ENCODE data around the gene COX6B2.

The COX6B2 gene

GRCh38 chr19:55362990-55363716, 8.6 kb upstream of the COX6B2 start, which contains the start of gene GARIN5B:
Gene GARIN5B (minus strand): TSS chr19:55363260. CDS start chr19:55363066, 194 bp downstream.
- in situ Hi-C loops (cut with MboI; ENCODE audit: low sequenced_read_pairs) = no loop called here

GRCh38 chr19:55362174-55362989, 7.9 kb upstream of the COX6B2 start:
- in situ Hi-C loops (cut with MboI; ENCODE audit: low sequenced_read_pairs) = no loop called here

GRCh38 chr19:55360902-55361301, 6.4 kb upstream of the COX6B2 start:
- in situ Hi-C loops (cut with MboI; ENCODE audit: low sequenced_read_pairs) = no loop called here

- in situ Hi-C loops (cut with MboI; ENCODE audit: low sequenced_read_pairs) = no loop called here
Measured at GRCh38 chr19:55358943-55359908, 4.7 kb upstream of the COX6B2 start.

DNA sequence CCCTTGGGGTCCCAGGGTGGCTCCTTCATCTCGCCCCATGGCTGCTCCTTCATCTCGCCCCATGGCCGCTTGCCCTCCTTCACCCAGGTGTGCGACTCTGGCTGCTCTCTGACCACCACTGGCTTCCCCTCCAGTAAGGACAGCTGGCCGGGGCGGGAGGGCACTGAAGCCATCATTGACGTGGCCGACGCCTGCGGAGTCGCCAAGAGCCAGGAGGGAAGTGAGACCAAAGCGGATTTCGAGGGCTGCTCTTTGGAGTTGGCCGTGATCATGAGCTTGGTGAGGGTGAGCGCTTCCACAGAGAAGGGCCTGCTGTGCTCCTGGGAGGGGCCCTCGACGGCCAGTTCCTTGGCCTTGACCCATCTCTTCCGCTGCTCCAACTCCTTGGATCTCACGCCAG, 4.0 kb upstream of the COX6B2 start:
- in situ Hi-C loops (cut with MboI; ENCODE audit: low sequenced_read_pairs) = no loop called here

DNA sequence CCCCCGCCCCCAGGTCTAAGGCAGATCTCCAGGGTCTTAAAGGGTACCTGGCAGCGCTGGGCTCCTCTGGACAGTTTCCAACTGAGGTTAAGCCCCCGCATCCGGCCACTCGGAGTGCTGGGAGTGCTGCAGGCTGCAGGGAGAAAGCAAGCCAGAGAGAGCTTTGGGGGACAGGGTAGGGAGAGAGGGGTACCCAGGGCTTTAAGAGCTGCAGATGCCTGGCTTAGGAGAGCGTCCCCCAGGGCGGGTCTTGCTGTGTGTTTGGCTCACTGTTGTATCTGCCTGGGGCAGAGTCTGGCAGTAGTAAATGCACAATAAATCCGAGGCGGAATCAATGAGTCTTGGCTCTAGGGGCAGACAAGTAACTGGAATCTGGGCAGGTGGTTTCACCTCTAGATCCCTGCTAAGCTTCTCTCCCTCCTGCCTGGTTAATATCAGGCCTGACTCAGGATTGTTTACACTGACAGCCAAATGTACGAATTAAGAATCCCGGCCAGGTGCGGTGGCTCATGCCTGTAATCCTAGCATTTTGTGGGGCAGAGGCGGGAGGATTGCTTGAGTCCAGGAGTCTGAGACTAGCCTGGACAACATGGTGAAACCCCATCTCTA, 798 bp upstream of the COX6B2 start:
- in situ Hi-C loops (cut with MboI; ENCODE audit: low sequenced_read_pairs) = no loop called here

GRCh38 chr19:55353803-55354697, 469 bp downstream of the COX6B2 start:
- in situ Hi-C loops (cut with MboI; ENCODE audit: low sequenced_read_pairs) = no loop called here

GRCh38 chr19:55353356-55353802, 1.1 kb downstream of the COX6B2 start:
- in situ Hi-C loops (cut with MboI; ENCODE audit: low sequenced_read_pairs) = no loop called here

DNA sequence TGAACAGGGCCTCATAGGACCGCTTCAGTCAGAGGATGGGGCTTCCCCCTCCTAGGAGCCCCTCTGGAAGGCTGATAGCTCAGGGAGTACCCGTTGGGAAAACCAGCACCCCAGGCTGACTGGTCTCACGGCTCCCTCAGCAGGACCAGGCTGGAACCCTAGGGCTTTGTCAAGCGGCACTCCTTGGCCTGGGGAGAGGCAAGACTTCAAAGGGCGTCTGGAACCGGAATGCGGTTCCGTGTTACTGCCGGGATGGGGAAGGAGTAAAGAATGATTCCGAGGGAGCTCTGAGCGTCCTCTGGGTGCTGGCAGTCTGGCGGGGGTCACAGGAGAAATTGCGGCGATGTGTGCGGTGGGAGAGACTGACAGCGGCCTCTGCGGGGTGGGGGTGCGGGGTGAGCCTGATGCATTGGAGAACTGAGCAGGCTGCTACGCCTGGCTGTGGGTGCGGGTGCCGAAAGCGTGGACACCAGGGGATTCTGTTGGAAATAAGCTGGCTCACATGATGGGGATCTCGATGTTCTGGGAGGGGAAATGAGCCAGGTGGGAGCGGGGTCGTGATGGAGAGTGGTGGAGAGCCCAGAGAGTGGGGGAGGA, 1.9 kb downstream of the COX6B2 start:
- in situ Hi-C loops (cut with MboI; ENCODE audit: low sequenced_read_pairs) = no loop called here

GRCh38 chr19:55352040-55352439, 2.5 kb downstream of the COX6B2 start:
- in situ Hi-C loops (cut with MboI; ENCODE audit: low sequenced_read_pairs) = no loop called here

DNA sequence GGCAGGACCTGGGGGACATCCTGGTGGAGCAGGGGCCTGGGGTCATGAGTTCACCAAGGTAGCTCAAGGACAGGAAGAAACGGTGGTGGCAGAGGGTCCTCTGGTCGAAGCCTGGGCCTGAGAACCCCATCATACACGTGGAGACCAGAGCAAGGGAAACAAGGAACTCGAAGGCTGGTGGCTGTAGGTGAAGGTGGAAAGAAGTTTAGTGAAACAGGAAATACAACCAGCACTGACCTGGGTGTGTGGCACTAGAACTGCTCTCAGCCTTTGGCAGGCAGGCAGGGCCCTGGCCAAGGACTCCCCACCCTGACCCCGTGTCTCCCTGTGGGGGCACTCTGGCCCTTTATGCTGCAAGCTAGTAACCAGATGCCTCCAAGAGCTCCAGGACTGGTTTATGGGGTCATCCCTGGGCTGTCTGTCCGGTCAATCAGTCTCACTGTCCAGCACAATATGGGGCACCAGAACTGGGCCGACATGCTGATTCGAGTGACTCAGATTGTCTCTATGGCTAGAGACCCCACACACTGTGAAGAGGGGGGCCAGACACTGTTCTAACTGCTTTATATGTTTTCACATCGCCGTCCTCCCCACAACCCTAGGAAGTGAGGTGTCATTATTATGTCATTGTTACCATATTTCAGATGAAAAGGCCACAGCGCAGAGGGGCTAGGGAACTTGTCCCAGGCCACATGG, 3.8 kb downstream of the COX6B2 start:
- in situ Hi-C loops (cut with MboI; ENCODE audit: low sequenced_read_pairs) = no loop called here

DNA sequence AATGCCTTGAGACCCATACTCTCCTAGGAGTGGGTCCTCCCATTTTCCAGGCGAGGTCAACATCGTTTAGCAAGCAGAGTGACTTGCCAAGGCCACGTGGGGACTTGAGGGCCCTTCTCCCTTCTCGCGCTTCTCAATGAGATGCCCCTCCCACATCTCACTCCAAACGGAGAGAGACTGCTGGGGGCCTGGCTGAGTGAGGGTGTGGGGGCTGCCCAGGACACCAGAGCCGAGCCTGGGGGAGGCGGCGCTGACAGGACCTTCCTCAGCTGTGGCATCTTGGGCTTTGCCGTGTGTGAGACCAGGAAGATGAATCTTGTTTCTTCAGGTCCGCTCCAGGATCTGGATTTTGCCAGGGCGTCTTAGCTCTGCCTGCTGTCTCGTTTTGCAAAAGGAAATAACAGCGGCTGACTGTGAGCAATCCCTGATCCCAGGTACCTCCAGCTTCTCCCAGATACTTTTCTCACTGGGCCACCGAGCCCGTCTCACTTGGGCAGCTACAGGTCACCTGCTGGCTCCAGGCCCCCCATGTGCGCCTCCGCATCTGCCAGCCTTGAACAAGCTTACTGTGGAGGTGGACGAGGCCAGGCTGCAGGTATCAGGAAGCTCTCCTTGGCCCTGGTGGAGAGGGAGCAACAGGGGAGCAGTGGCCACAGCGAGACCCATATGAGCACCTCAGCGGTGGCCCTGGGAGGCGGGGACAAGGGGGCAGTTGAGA, 6.0 kb downstream of the COX6B2 start:
- in situ Hi-C loops (cut with MboI; ENCODE audit: low sequenced_read_pairs) = no loop called here

DNA sequence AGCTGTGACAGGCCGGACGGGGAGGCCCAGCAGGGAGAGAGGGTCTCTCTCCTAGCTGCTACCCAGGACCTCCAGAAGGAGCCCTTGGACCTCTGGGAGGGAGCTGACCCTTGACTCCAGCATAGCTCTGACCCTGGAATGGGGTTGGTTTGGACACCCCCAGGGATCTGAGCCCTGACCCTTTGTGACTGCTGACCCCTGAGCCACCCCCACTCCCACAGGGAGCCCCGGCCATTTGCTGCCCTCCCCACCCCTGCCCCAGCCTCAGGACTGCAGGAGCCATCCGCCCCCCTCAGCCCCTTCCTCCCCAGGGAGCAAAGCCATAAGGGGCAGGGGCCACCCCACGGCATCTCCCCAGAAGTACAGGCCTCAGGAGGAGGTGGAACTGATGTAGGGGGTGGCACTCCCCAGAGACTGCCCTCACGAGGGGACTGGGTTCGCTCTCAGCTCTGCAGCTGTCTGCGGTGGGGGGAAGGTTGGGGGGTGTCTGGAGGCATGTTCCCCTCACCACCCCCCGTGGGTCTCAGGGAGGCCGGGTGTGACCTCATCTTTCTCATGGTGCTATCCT, 7.0 kb downstream of the COX6B2 start:
- in situ Hi-C loops (cut with MboI; ENCODE audit: low sequenced_read_pairs) = no loop called here

- in situ Hi-C loops (cut with MboI; ENCODE audit: low sequenced_read_pairs) = no loop called here
Measured at GRCh38 chr19:55346725-55347441, 7.6 kb downstream of the COX6B2 start.

GRCh38 chr19:55345818-55346724, 8.4 kb downstream of the COX6B2 start:
- in situ Hi-C loops (cut with MboI; ENCODE audit: low sequenced_read_pairs) = no loop called here
